NCI-H69 (cell line): Measurements from ENCODE around the gene TFCP2.

Source experiments
- DNase-seq: peaks from one replicate; lab custom pipeline; 2025; lab: John Stamatoyannopoulos, UW

TFCP2 gene

DNA sequence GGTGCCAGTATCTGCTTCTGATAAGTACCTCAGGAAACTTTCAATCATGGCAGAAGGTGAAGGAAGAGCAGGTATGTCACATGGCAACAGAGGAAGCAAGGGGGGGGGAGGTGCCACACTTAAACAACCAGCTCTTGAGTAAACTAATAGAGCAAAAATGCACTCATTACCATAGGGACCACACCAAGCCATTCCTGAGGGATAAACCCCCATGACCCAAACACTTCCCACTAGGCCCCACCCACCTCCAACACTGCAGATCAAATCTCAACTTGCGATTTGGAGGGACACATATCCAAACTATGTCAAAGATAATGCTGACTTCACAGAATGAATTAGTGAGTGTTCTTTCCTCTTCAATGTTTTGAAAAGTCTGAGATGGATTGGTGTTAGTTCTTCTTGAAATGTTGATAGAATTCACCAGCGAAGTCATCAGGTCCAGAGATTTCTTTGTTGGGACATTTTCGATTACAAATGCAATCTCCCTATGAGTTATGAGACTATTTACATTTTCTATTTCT, 16.6 kb downstream of the TFCP2 start:
- no peak for DNase-seq

DNA sequence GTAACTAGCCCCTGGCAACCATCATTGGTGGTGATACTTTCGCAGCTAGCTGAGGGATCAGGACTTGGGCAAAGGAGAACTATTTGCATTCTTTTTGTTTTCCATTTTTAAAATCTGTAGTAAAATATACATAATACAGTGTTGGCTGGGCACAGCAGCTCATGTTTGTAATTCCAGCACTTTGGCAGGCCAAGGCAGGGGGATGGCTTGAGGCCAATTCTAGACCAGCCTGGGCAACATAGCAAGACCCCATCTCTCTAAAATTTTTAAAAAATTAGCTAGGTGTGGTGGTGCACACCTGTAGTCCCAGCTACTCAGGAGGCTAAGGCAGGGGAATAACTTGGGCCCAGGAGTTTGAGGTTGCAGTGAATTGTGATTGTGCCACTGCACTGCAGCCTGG, 20.0 kb downstream of the TFCP2 start:
- no peak for DNase-seq

GRCh38 chr12:51150777-51151176, 22.2 kb downstream of the TFCP2 start:
- DNase-seq: peak; percentile 51

- DNase-seq: no peak
Measured at GRCh38 chr12:51147309-51147708, 25.6 kb downstream of the TFCP2 start.

GRCh38 chr12:51139292-51139844, 33.6 kb downstream of the TFCP2 start:
- DNase-seq: no peak

- DNase-seq: no peak
Measured at GRCh38 chr12:51132693-51133092, 40.2 kb downstream of the TFCP2 start.

DNA sequence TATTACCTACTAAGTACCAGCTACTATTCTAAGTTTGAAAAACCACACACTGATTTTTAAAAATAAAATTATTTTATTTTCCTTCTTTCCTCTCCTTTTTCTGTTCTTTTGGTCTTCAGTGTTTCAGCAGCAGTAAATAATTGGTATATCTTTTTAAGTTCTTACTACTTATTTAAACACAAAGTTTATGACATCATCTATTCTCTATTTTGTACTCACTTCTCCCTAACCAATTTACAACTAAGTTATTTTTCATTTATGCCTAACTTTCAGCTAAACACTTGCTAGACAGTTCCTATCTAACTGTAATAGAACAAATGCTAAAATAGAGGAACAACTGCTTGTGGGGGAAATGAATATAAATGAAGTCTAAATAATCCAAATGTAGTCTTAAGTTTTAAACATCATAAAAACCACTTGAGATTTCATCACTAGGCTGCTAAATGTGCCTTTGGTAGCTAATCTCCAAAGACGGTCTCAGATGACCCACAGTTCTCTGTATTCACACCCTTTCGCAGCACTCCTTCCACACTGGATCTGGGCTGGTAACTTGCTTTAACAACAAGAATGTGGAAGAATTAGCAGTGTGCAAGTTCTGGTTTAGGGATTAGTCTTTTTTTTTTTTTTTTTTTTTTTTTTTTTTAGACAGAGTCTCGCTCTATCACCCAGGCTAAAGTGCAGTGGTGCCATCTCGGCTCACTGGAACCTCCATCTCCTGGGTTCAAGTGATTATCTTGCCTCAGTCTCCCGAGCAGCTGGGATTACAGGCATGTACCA, 41.0 kb downstream of the TFCP2 start:
- no peak for DNase-seq

GRCh38 chr12:51128919-51129318, 44.0 kb downstream of the TFCP2 start:
- DNase-seq: peak; percentile 17

- DNase-seq: no peak
Measured at GRCh38 chr12:51127050-51127729, 45.7 kb downstream of the TFCP2 start.

- no peak for DNase-seq
Measured at GRCh38 chr12:51126297-51126696, 46.6 kb downstream of the TFCP2 start.

DNA sequence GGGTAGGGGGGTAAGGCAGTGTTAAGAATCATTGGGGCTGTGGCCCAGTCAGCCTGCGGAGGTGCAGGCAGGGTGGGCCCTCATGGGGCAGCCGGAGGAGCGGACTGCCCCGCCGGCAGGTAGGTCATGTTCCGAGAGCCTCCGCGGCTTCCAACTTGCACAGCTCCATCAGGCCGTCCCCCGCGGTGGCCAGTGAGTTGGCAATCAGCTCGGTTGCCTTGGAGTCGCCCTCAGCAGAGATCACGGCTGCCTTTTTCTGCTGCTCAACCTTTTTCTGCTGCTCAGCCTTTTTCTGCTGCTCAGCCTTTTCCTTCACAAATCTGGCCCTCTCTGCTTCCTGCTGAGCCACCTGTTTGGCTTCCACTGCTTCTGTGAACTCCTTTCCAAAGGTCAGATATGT, 48.4 kb downstream of the TFCP2 start:
- DNase-seq: no peak

- DNase-seq: no peak
Measured at GRCh38 chr12:51122844-51123243, 50.1 kb downstream of the TFCP2 start.

DNA sequence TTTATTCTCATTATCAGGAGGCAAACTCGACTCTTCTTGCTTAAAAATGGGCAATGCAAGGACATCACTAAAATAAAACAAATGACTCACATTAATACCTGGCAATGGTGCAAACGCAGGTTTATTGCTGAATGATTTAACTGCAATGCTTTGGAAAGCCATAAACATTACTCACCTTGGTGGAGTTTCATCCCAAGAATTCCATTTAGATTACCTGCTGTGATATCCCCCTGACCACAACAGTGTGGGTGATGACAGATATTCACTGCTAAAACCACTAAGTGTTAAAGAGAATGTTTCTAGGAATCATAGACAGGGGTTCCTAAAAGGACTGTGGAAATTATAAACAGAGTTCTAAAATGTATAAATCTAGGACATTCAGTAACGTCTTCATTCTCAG, 54.2 kb downstream of the TFCP2 start:
- no peak for DNase-seq

DNA sequence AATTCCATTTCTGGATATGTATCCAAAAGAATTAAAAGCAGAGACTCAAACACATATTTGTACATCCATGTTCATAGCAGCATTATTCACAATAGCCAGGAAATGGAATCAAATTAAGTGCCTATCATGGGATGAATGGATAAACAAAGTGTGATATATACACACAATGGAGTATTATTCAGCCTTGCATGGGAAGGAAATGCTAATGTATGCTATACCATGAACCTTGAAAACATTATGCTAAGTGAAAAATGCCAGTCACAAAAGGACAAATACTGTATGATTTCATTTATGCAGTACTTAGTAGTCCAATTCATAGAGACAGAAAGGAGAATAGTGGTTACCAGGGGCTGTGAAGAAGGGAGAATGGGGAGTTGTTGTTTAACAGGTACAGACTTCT, 57.4 kb downstream of the TFCP2 start:
- no peak for DNase-seq

- DNase-seq: no peak
Measured at GRCh38 chr12:51108136-51108535, 64.8 kb downstream of the TFCP2 start.

- DNase-seq: no peak
Measured at GRCh38 chr12:51103977-51104376, 69.0 kb downstream of the TFCP2 start.

GRCh38 chr12:51098611-51099010, 74.3 kb downstream of the TFCP2 start:
- DNase-seq: no peak

DNA sequence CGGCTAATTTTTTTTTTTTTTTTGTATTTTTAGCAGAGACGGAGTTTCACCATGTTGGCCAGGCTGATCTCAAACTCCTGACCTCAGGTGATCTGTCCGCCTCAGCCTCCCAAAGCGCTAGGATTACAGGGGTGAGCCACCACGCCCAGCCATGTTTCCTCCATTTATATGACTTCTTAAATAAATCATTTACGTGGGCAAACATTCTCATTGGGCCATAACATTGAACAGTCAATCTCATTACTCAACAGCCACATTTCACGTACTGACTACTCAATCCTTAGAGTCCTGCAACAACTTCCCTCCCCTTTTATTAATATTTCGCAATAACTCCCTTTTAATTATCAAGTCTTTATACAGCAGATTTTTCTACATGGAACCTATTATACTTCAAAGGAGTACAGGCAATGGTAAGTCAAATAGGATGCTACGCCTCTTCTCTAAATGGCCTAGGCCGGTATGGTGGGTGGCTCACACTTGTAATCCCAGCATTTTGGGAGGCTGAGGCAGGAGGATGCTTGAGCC, 82.2 kb downstream of the TFCP2 start:
- DNase-seq: no peak

DNA sequence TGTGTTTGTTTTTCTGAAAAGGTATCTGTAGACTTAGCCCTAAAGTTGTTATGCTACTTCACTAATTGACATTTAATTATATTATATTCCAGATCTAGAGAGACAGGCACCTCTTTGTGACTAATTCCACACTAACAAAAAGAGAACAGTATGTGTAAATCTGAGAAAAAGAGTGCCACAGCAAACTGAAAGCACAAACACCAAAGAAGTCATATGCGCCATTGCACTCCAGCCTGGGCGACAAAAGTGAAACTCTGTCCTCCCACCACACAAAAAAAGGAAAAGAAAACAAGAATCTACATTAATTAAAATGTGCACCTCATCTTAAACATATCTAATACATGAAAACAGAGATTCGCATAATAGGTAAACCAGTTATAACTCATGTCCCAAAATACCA, 85.1 kb downstream of the TFCP2 start:
- no peak for DNase-seq

- DNase-seq: no peak
Measured at GRCh38 chr12:51086933-51087332, 86.0 kb downstream of the TFCP2 start.

DNA sequence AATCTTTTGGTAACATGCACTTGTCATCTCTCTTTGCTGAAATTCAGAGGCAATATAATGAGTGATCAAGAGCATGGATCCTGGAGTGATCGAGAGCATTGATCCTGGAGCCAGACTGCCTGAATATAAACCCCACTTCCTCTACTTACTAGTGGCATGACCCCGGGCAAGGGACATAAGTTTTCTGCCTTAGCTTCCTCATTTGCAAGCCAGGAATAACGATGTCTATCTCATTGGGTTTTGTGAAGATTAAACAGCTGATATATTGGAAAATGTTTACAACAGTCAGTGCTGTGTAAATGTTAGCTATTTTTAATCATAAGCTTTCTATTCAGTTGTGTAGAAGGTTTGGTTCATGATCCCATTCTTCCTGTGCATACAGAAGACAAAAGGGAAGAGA, 87.2 kb downstream of the TFCP2 start:
- DNase-seq: no peak

DNA sequence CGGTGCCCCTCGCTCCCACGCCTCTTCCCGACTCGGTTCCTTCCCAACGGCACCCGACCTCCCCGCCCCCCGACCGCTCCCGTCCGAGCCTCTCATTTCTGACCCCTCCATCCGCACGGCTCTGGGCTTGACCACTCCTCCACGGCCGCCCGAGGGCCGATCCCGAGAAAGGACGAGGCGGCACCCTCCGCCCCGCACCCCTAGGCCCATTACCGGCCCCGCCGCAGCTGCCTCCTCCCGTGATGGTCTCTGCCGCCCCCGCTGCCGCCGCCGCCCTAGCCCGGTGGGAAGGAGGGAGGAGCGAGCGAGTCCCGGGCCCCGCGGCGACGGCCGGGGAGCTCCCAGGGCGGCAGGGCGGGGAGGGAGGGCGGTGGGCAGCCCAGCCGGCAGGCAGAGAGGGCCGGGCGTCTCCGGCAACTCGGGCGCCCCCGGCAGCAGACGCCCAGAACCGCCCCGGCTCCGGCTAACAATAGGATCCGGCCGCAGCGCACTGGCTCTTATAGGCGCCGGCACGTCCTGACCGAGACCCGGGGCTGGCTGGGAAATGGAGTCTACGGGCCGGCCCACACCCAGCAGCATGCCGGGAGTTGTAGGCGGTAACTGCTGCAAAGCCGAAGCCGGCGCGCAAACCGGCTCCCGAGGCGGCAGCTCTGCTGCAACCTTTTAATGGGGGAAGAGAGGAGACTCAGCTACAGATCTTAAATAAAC, 89.7 kb downstream of the TFCP2 start, which contains the start of gene CSRNP2:
TSS of gene CSRNP2 (minus strand) at position 471 of the 708 bp plus-strand sequence. CDS start 7,035 bp downstream, outside the sequence.
- DNase-seq: peak; percentile 99
